ENCODE results near the gene SOCS2.

The SOCS2 gene

DNA sequence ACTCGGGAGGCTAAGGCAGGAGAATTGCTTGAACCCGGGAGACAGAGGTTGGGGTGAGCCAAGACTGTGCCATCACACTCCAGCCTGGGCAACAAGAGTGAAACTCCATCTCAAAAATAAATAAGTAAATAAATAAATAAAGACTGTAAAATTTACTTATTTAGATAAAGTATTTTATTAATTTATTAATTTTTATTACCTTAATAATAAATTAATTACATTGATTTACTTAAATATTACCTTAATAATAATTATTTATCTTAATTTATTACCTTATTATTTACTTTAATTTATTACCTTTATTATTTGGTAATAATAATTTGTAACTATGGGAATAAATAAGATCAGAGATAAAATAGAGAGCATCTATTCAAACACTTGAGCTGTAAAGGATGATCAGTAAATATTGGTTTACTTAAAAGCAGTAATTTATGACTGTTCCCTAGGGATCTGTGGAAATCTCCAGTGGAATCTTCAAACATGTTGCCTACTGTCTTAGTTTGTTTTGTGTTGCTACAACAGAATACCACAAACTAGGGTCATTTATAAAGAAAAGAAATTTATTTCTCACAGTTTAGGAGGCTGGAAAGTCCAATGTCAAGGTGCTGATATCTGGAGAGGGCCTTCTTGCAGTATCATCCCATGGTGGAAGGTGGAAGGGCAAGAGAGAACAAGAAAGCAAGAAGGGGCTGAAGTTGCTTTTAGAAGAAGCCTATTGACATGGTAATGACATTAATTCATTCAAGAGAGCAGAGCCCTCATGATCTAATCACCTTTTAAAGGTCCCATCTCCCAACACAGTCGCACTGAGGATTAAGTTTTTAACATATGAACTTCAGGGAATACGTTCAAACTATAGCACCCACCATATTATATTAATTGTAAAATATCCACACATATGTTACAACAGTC is 37.1 kb downstream of the SOCS2 start:
- no peaks in the 10 kb centered on the region for H3K4me1 ChIP-seq (ENCODE audit: insufficient read depth, low read length, severe bottlenecking)
- no peaks in the 10 kb centered on the region for H3F3A ChIP-seq (ENCODE audit: insufficient read depth, low read length)
- no peaks in the 10 kb centered on the region for H3K27me3 ChIP-seq (ENCODE audit: insufficient read depth, low read length)
- H4K20me1 ChIP-seq (ENCODE audit: insufficient read depth, low read length): no peaks in the 10 kb centered on the region
- H3K4me3 ChIP-seq (ENCODE audit: low read depth, low read length, poor library complexity, severe bottlenecking): no peak overlapping the region
- no peaks in the 10 kb centered on the region for H3K36me3 ChIP-seq (ENCODE audit: insufficient read depth, low read length)
- no peaks in the 10 kb centered on the region for H3K9me2 ChIP-seq (ENCODE audit: low read depth, low read length)
- no peaks in the 10 kb centered on the region for H3K9me3 ChIP-seq (ENCODE audit: low read length)
- no peaks in the 10 kb centered on the region for H3K79me2 ChIP-seq (ENCODE audit: insufficient read depth, low read length)
- no peak overlapping the region for H3K9ac ChIP-seq (ENCODE audit: low read length)
- H3K27ac ChIP-seq (ENCODE audit: low read depth, low read length, poor library complexity, severe bottlenecking): no peak overlapping the region
- TF ChIP-seq, protein P1, sequence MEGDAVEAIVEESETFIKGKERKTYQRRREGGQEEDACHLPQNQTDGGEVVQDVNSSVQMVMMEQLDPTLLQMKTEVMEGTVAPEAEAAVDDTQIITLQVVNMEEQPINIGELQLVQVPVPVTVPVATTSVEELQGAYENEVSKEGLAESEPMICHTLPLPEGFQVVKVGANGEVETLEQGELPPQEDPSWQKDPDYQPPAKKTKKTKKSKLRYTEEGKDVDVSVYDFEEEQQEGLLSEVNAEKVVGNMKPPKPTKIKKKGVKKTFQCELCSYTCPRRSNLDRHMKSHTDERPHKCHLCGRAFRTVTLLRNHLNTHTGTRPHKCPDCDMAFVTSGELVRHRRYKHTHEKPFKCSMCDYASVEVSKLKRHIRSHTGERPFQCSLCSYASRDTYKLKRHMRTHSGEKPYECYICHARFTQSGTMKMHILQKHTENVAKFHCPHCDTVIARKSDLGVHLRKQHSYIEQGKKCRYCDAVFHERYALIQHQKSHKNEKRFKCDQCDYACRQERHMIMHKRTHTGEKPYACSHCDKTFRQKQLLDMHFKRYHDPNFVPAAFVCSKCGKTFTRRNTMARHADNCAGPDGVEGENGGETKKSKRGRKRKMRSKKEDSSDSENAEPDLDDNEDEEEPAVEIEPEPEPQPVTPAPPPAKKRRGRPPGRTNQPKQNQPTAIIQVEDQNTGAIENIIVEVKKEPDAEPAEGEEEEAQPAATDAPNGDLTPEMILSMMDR (IDR thresholded peaks at IDR 0.05; ENCODE audit: low read length): no peak
- no peak for TF ChIP-seq EZH2 (IDR thresholded peaks at IDR 0.05; ENCODE audit: borderline replicate concordance, low read length)
- H2AFZ ChIP-seq (ENCODE audit: low read length): no peak overlapping the region
- no peak overlapping the region for H3K4me2 ChIP-seq (ENCODE audit: low read length)

DNA sequence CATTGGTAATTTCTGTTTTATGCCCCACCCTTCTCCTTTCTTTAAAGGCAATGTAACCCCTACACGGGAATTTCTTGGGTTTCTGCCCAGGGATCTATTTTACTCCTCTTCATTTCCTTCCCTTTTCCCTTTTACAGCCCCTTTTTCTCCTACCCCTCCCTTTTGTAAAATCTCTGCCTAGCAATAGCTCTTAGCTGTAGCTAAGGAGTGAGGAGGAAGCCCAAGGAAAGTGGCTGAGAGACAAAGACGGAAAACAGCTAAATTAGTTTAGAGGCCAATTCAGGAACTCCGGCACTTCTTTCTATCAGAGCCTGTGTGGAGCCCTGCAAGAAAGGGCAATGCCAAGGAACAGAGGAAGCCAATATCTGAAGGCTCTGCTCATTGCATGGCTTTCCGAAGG is 40.3 kb downstream of the SOCS2 start:
- H3K27ac ChIP-seq (ENCODE audit: low read depth, low read length, poor library complexity, severe bottlenecking): no peak overlapping the region
- no peaks in the 10 kb centered on the region for H3K4me1 ChIP-seq (ENCODE audit: insufficient read depth, low read length, severe bottlenecking)
- TF ChIP-seq, protein P1 (IDR thresholded peaks at IDR 0.05; ENCODE audit: low read length): no peak
- no peak for TF ChIP-seq EZH2 (IDR thresholded peaks at IDR 0.05; ENCODE audit: borderline replicate concordance, low read length)
- H3F3A ChIP-seq (ENCODE audit: insufficient read depth, low read length): no peaks in the 10 kb centered on the region
- no peaks in the 10 kb centered on the region for H3K9me3 ChIP-seq (ENCODE audit: low read length)
- no peak overlapping the region for H3K4me3 ChIP-seq (ENCODE audit: low read depth, low read length, poor library complexity, severe bottlenecking)
- H3K4me2 ChIP-seq (ENCODE audit: low read length): no peak overlapping the region
- no peak overlapping the region for H3K9ac ChIP-seq (ENCODE audit: low read length)
- no peaks in the 10 kb centered on the region for H3K36me3 ChIP-seq (ENCODE audit: insufficient read depth, low read length)
- H2AFZ ChIP-seq (ENCODE audit: low read length): no peak overlapping the region
- no peaks in the 10 kb centered on the region for H3K79me2 ChIP-seq (ENCODE audit: insufficient read depth, low read length)
- H4K20me1 ChIP-seq (ENCODE audit: insufficient read depth, low read length): no peaks in the 10 kb centered on the region
- H3K27me3 ChIP-seq (ENCODE audit: insufficient read depth, low read length): no peaks in the 10 kb centered on the region
- no peaks in the 10 kb centered on the region for H3K9me2 ChIP-seq (ENCODE audit: low read depth, low read length)

DNA sequence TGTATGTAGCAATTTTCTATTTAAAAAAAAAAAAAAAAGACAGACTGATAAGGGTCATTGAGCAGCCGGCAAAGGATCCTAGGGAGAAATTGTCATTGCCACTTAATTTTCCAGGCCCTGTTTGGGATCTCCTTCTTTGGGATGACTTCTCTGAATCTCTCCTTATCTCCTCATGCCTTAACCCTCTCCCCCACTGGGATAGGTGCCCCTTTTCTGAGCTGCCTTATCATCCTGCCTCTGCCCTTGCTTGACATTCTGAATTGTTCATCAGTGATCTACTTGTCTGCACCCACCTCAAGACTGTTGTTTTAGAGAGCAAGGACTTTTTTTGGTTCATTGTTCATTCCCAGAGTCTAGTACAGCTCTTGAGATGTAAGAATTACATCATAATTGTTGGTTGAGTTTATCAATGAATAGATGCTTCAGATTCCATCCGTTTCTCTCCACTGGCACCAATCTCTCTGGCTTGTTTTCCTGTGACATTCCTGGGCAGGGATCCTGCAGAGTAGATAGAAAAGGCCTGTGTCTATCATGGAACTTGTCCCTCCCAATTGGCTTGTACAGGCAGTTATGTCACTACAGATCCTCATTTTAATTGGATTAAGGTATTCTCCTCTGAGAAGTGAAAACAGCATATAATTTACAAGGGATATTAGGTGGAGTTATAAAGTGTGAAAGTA is 42.6 kb downstream of the SOCS2 start:
- no peaks in the 10 kb centered on the region for H3K9me3 ChIP-seq (ENCODE audit: low read length)
- no peaks in the 10 kb centered on the region for H3K9me2 ChIP-seq (ENCODE audit: low read depth, low read length)
- TF ChIP-seq, protein P1 (IDR thresholded peaks at IDR 0.05; ENCODE audit: low read length): no peak
- no peak for TF ChIP-seq EZH2 (IDR thresholded peaks at IDR 0.05; ENCODE audit: borderline replicate concordance, low read length)
- no peaks in the 10 kb centered on the region for H3K27me3 ChIP-seq (ENCODE audit: insufficient read depth, low read length)
- H2AFZ ChIP-seq (ENCODE audit: low read length): no peak overlapping the region
- H3K36me3 ChIP-seq (ENCODE audit: insufficient read depth, low read length): no peaks in the 10 kb centered on the region
- H3K79me2 ChIP-seq (ENCODE audit: insufficient read depth, low read length): no peaks in the 10 kb centered on the region
- H3K9ac ChIP-seq (ENCODE audit: low read length): no peak overlapping the region
- H3K4me2 ChIP-seq (ENCODE audit: low read length): no peak overlapping the region
- no peak overlapping the region for H3K27ac ChIP-seq (ENCODE audit: low read depth, low read length, poor library complexity, severe bottlenecking)
- no peaks in the 10 kb centered on the region for H3K4me1 ChIP-seq (ENCODE audit: insufficient read depth, low read length, severe bottlenecking)
- H3K4me3 ChIP-seq (ENCODE audit: low read depth, low read length, poor library complexity, severe bottlenecking): no peak overlapping the region
- no peaks in the 10 kb centered on the region for H4K20me1 ChIP-seq (ENCODE audit: insufficient read depth, low read length)
- H3F3A ChIP-seq (ENCODE audit: insufficient read depth, low read length): no peaks in the 10 kb centered on the region
